Panc1 (cell line): ENCODE results near the gene PRKCD. TPM values are rescaled to one million over a fixed set of nuclear protein-coding genes. Genes with fewer than 3 reads are reported as not detected.

Experiments
- ATAC-seq: fragments of 200-7000 bp; cut with Tn5 transposase; 2 replicates; pipeline ENCODE4 v1.9.1; 2020; ENCODE audit warnings: mild to moderate bottlenecking, moderate library complexity
- BruUV-seq: library from RNA; stranded (reverse); fragments of 400-500 nt; replicated peaks from 2 replicates; lab custom pipeline; 2021; lab: Mats Ljungman, UMichigan
- CTCF ChIA-PET: fragments of 300-600 bp; sonication (Branson Sonifier 250); formaldehyde crosslinking; loops from one replicate; lab custom pipeline; 2022; ENCODE audit warnings: antibody characterized with exemption; lab: Charles Lee
- POLR2A ChIA-PET: fragments of 300-600 bp; sonication (Branson Sonifier 250); formaldehyde crosslinking; loops from one replicate; lab custom pipeline; 2022; ENCODE audit warnings: antibody characterized with exemption; lab: Charles Lee
- DNase-seq: peaks from one replicate; pipeline ENCODE4 v3.0.0-alpha.2; 2010; ENCODE audit warnings: low read depth, low spot score
- H3K27ac ChIP-seq: 2 replicates; pipeline ENCODE4 v1.5.1; 2011; ENCODE audit warnings: mild to moderate bottlenecking, low read length, inconsistent platforms
- H3K27me3 ChIP-seq: fragments of 200-500 bp; sonication (Bioruptor generic); 2 replicates; pipeline ENCODE4 v1.6.0; 2014; ENCODE audit warnings: low read length, inconsistent platforms; ENCODE audit not compliant: control insufficient read depth, insufficient read depth
- H3K36me3 ChIP-seq: fragments of 200-500 bp; sonication (Bioruptor generic); 2 replicates; pipeline ENCODE4 v1.5.1; 2014; ENCODE audit warnings: inconsistent platforms, mild to moderate bottlenecking, low read length, moderate library complexity; ENCODE audit not compliant: control insufficient read depth, insufficient read depth
- H3K4me1 ChIP-seq: 2 replicates; pipeline ENCODE4 v1.5.1; 2011; ENCODE audit warnings: inconsistent platforms, mild to moderate bottlenecking, low read length, moderate library complexity; ENCODE audit not compliant: control insufficient read depth, insufficient read depth
- H3K4me3 ChIP-seq, 2 experiments: 2 replicates each; pipeline ENCODE4 v1.5.1; 2011 to 2012; ENCODE audit warnings: low read depth in 2 of 2, low read length in 2 of 2, mild to moderate bottlenecking in 2 of 2, inconsistent platforms in 1 of 2, moderate library complexity in 1 of 2
- H3K9me3 ChIP-seq: fragments of 200-500 bp; sonication (Bioruptor generic); 2 replicates; pipeline ENCODE4 v1.5.1; 2014; ENCODE audit warnings: low read depth, mild to moderate bottlenecking, inconsistent platforms, low read length, moderate library complexity; ENCODE audit not compliant: control insufficient read depth, insufficient read depth
- POLR2AphosphoS5 ChIP-seq: IDR thresholded peaks from 2 replicates; pipeline ENCODE4 v1.6.1; 2012; ENCODE audit warnings: mild to moderate bottlenecking, low read depth, low read length, moderate library complexity
- SIN3A ChIP-seq: IDR thresholded peaks from 2 replicates; pipeline ENCODE4 v1.6.1; 2012; ENCODE audit warnings: low read depth, mild to moderate bottlenecking, low read length, moderate library complexity, borderline replicate concordance; ENCODE audit not compliant: insufficient read depth
- TCF7L2 ChIP-seq: IDR thresholded peaks from 2 replicates; pipeline ENCODE4 v1.6.1; 2011; ENCODE audit warnings: mild to moderate bottlenecking, low read depth, low read length, inconsistent platforms
- in situ Hi-C: cut with HindIII; loops from 2 replicates; pipeline ENCODE4 v1.10.0; 2016; ENCODE audit warnings: low sequenced_read_pairs, low pct_unique_long_range_greater_than_20kb
- intact Hi-C: fragments of 100-400 bp; cut with micrococcal nuclease; formaldehyde crosslinking; loops from one replicate; pipeline ENCODE4 v1.10.0; 2022; ENCODE audit not compliant: unreplicated experiment
- total RNA-seq: library from RNA; stranded (reverse); gene quantifications from one replicate; pipeline ENCODE4 v1.2.1, GENCODE V29; 2021; ENCODE audit not compliant: unreplicated experiment
- TF ChIP-seq, protein P1 (sequence below), 2 experiments: IDR thresholded peaks; 2 replicates each; pipeline ENCODE4 v1.6.1; 2011 to 2012; ENCODE audit warnings: low read depth in 2 of 2, control low read depth in 1 of 2, low read length in 1 of 2, mild to moderate bottlenecking in 1 of 2, moderate library complexity in 1 of 2; ENCODE audit not compliant: insufficient read depth in 1 of 2
- TF ChIP-seq, protein P2 (sequence below): fragments of 450-650 bp; IDR thresholded peaks from 2 replicates; pipeline ENCODE4 v1.5.1; 2017; ENCODE audit warnings: mild to moderate bottlenecking

PRKCD gene
- total RNA-seq, 1 experiment from 2014 or later: 14.0 TPM

DNA sequence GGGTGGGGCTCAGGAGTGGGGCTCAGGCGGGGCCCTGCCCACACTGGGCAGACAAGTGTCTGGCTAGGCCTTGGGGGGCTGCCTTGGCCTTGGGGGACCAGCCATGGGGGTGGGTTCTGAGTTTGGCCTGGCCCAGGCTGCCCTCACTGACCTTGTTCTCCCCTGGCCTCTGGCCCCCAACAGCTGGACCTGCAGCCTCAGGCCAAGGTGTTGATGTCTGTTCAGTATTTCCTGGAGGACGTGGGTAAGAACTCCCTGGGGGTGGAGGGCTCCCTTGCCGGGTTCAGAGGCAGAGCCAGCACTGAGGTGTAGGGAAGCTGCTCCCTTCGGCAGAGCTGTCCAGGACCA, 20.0 kb downstream of the PRKCD start:
- H3K27me3 ChIP-seq: no peaks in the 10 kb centered on the region
- no peak overlapping the region for H3K4me3 ChIP-seq
- DNase-seq (no peak), ATAC-seq (no peak)
- POLR2A ChIA-PET: no interaction called here
- intact Hi-C loops (no loop called here), in situ Hi-C loops (no loop called here)
- H3K27ac ChIP-seq: no peak overlapping the region
- CTCF ChIA-PET: no interaction called here
- BruUV-seq: no TSS peak
- H3K4me1 ChIP-seq: no peaks in the 10 kb centered on the region
- TF ChIP-seq POLR2AphosphoS5 (no peak), SIN3A (no peak), TCF7L2 (no peak)
- TF ChIP-seq, protein P1, sequence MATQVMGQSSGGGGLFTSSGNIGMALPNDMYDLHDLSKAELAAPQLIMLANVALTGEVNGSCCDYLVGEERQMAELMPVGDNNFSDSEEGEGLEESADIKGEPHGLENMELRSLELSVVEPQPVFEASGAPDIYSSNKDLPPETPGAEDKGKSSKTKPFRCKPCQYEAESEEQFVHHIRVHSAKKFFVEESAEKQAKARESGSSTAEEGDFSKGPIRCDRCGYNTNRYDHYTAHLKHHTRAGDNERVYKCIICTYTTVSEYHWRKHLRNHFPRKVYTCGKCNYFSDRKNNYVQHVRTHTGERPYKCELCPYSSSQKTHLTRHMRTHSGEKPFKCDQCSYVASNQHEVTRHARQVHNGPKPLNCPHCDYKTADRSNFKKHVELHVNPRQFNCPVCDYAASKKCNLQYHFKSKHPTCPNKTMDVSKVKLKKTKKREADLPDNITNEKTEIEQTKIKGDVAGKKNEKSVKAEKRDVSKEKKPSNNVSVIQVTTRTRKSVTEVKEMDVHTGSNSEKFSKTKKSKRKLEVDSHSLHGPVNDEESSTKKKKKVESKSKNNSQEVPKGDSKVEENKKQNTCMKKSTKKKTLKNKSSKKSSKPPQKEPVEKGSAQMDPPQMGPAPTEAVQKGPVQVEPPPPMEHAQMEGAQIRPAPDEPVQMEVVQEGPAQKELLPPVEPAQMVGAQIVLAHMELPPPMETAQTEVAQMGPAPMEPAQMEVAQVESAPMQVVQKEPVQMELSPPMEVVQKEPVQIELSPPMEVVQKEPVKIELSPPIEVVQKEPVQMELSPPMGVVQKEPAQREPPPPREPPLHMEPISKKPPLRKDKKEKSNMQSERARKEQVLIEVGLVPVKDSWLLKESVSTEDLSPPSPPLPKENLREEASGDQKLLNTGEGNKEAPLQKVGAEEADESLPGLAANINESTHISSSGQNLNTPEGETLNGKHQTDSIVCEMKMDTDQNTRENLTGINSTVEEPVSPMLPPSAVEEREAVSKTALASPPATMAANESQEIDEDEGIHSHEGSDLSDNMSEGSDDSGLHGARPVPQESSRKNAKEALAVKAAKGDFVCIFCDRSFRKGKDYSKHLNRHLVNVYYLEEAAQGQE (IDR thresholded peaks at IDR 0.05; ENCODE audit: insufficient read depth in 1 of 2, low read depth in 2 of 2, low read length in 1 of 2): no peak
- TF ChIP-seq, protein P2, sequence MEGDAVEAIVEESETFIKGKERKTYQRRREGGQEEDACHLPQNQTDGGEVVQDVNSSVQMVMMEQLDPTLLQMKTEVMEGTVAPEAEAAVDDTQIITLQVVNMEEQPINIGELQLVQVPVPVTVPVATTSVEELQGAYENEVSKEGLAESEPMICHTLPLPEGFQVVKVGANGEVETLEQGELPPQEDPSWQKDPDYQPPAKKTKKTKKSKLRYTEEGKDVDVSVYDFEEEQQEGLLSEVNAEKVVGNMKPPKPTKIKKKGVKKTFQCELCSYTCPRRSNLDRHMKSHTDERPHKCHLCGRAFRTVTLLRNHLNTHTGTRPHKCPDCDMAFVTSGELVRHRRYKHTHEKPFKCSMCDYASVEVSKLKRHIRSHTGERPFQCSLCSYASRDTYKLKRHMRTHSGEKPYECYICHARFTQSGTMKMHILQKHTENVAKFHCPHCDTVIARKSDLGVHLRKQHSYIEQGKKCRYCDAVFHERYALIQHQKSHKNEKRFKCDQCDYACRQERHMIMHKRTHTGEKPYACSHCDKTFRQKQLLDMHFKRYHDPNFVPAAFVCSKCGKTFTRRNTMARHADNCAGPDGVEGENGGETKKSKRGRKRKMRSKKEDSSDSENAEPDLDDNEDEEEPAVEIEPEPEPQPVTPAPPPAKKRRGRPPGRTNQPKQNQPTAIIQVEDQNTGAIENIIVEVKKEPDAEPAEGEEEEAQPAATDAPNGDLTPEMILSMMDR: no peak
- H3K36me3 ChIP-seq: no peaks in the 10 kb centered on the region
- H3K9me3 ChIP-seq: no peaks in the 10 kb centered on the region

DNA sequence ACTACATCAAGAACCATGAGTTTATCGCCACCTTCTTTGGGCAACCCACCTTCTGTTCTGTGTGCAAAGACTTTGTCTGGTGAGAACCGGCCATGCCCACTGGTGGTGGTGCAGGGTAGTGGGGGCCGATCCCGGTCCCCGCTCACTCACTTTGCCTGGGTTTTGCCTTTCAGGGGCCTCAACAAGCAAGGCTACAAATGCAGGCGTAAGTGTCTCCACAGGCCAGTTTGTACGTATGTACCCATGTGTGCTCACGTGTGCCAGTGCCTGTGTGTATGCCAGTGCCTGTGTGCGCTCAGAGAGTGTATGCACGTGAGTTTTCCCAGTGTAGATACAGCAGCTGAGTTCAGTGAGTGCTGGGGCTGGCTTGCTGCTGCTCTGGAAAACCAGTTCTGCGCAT, 20.5 kb downstream of the PRKCD start:
- in situ Hi-C loops: no loop called here
- Histone ChIP-seq H3K4me1 (no peaks in the 10 kb centered on the region), H3K9me3 (no peaks in the 10 kb centered on the region), H3K4me3 (no peak overlapping the region), H3K36me3 (no peaks in the 10 kb centered on the region), H3K27me3 (no peaks in the 10 kb centered on the region), H3K27ac (no peak overlapping the region)
- ATAC-seq: 0 out of 2 replicates have a peak, but pooled peaks have one; percentile 7
- TF ChIP-seq TCF7L2 (no peak), POLR2AphosphoS5 (no peak), SIN3A (no peak)
- TF ChIP-seq, protein P1 (IDR thresholded peaks at IDR 0.05; ENCODE audit: insufficient read depth in 1 of 2, low read depth in 2 of 2, low read length in 1 of 2): no peak
- TF ChIP-seq, protein P2: no peak
- no TSS peak for BruUV-seq
- CTCF ChIA-PET: no interaction called here
- DNase-seq: no peak
- intact Hi-C loops: no loop called here
- POLR2A ChIA-PET: no interaction called here
